Measurements from ENCODE around the gene ZC3H12A. TPM values are rescaled to one million over a fixed set of nuclear protein-coding genes. Genes with fewer than 3 reads are reported as not detected.

ZC3H12A gene
- total and polyA plus RNA-seq, 2 of the 4 experiments (the other 2 are of a cell fraction): 3.8 to 14.2 TPM

DNA sequence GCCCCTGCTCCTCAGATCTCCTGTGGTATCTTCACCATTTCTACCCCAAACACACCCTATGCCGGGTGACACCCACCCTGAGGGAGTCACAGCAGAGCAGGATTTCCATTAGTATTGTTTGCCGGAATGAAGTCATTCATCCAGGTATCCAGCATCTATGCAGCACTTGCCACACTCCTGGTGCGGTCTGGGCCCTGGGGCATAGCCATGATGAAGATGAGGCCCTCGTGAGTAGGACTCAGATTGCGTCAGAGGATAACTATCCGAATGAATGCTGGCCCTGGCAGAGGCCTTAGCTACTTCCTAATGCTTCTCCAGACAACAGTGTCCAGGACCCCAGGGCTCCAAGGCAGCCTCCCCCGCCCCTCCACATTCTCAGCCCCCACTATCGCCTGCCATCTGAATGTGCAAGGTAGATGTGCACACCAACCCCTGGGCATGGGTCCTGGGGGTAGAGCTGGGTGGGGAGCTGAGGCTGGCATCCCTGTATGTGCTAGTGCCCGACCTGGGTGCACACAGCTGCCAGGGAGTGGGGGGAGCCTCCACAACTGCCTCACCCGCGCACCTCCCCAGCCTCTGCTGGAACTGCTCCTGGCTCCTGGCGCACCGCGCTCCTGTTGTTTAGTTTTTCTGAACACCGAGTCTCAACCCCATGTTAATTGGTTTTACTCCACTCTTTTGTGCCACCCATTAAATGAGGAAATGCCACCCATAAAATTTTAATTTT is 25.5 kb upstream of the ZC3H12A start:
- no peaks in the 10 kb centered on the region for H3K9me1 ChIP-seq (ENCODE audit: insufficient read depth, low read length)
- peak overlapping the region; percentile 33 for H2AFZ ChIP-seq (replicated peaks; ENCODE audit: low read length, poor library complexity)
- no peak overlapping the region for H2BK120ac ChIP-seq (ENCODE audit: low read depth, low read length)
- H3K9me3 ChIP-seq (ENCODE audit: control insufficient read depth, insufficient read depth, low read length): no peaks in the 10 kb centered on the region
- no peak overlapping the region for H3K27ac ChIP-seq (ENCODE audit: insufficient read depth, low read length)
- 65% methylated on average over 5 of the region's 15 CpGs; no CpG with 5 or more reads in 1 of the 2 experiments for WGBS, 2 experiments (ENCODE audit: extremely low coverage in 2 of 2, insufficient read length in 1 of 2)
- H3K23ac ChIP-seq (ENCODE audit: low read depth, low read length): no peak overlapping the region
- H3K9ac ChIP-seq (ENCODE audit: low read depth, low read length): no peak overlapping the region
- no peak overlapping the region for H3K18ac ChIP-seq (ENCODE audit: low read depth, low read length)
- H3K56ac ChIP-seq (ENCODE audit: extremely low read depth, insufficient read depth, low read length): no peak overlapping the region
- no peaks in the 10 kb centered on the region for H3K4me1 ChIP-seq (ENCODE audit: control insufficient read depth, insufficient read depth, low read length)
- no peak overlapping the region for H4K5ac ChIP-seq (ENCODE audit: low read depth, low read length)
- no peak overlapping the region for H2BK15ac ChIP-seq (ENCODE audit: low read depth, low read length)
- H2BK20ac ChIP-seq (ENCODE audit: low read depth, low read length): no peak overlapping the region
- no peaks in the 10 kb centered on the region for H3K36me3 ChIP-seq (ENCODE audit: control insufficient read depth, insufficient read depth, low read length)
- in situ Hi-C loops (cut with MboI; ENCODE audit: low sequenced_read_pairs): no loop called here
- H3K4me2 ChIP-seq (ENCODE audit: low read depth, low read length): no peak overlapping the region
- H3K27me3 ChIP-seq (ENCODE audit: control insufficient read depth, insufficient read depth, low read length): peaks cover 17% of the 10 kb centered on the region
- no peak overlapping the region for H2AK9ac ChIP-seq (replicated peaks; ENCODE audit: low read depth, low read length, poor library complexity)
- no peak overlapping the region for H3K4ac ChIP-seq (ENCODE audit: low read depth, low read length)
- H2AK5ac ChIP-seq (ENCODE audit: low read depth, low read length): no peak overlapping the region
- H2BK5ac ChIP-seq (ENCODE audit: low read depth, low read length, poor library complexity, severe bottlenecking): no peak overlapping the region
- H3K79me1 ChIP-seq (ENCODE audit: low read depth in 1 of 2, low read length in 2 of 2): no peaks in the 10 kb centered on the region
- H3K14ac ChIP-seq (replicated peaks; ENCODE audit: low read depth, low read length): no peak overlapping the region
- TF ChIP-seq RCOR1 (IDR thresholded peaks at IDR 0.05; ENCODE audit: insufficient replicate concordance, low read length) (no peak), CHD1 (IDR thresholded peaks at IDR 0.05; ENCODE audit: low read depth, low read length) (no peak), CEBPB (IDR thresholded peaks at IDR 0.05; ENCODE audit: low read depth, low read length) (0 out of 2 replicates have a peak, but pooled peaks have one; percentile 32)
- DNase-seq: peak; percentile 8
- no TSS peak for BruUV-seq (replicated peaks)
- ATAC-seq (ENCODE audit: low read depth): peak; percentile 48
- no peak overlapping the region for H4K8ac ChIP-seq (ENCODE audit: low read depth in 2 of 2, low read length in 2 of 2)
- no peak overlapping the region for H3K4me3 ChIP-seq (ENCODE audit: insufficient read depth, low read depth, low read length)
- H4K91ac ChIP-seq (ENCODE audit: insufficient read depth, low read depth, low read length): no peak overlapping the region
- no peaks in the 10 kb centered on the region for H4K20me1 ChIP-seq (ENCODE audit: insufficient read depth, low read length)
- CTCF ChIA-PET: interaction anchor here (0.9 to 2.2 kb wide), 2 partner anchors 14 to 39 kb away, joined by 3 to 8 read pairs; no protein-coding TSS in a partner anchor
- intact Hi-C loops (cut with micrococcal nuclease): no loop called here
- POLR2A ChIA-PET (ENCODE audit: unreplicated experiment): no interaction called here
- dilution Hi-C loops (cut with HindIII; ENCODE audit: low sequenced_read_pairs, unreplicated experiment): no loop called here

All from IMR-90 (cell line).